ENCODE data around the gene PPP2R3C. TPM values are rescaled to one million over a fixed set of nuclear protein-coding genes. Genes with fewer than 3 reads are reported as not detected.

Gene PPP2R3C
- total RNA-seq (2014; rRNA removed; shearing (Covaris generic); ENCODE audit: low replicate concordance): 42.1 and 86.2 TPM in 2 replicates

- Histone ChIP-seq H3K4me3 (ENCODE audit: low read length) (peak within 1 kb of the TSS; percentile 76), H4K20me1 (ENCODE audit: insufficient read depth, low read depth, low read length) (no peaks in the 10 kb centered on the region), H3K9me3 (ENCODE audit: low read length) (no peaks in the 10 kb centered on the region), H2AFZ (ENCODE audit: low read length) (peak within 1 kb of the TSS; percentile 84), H3K79me2 (ENCODE audit: low read length) (peaks cover 77% of the 10 kb centered on the region), H3K4me1 (ENCODE audit: low read length) (peaks cover 30% of the 10 kb centered on the region), H3K9ac (ENCODE audit: low read length) (peak within 1 kb of the TSS; percentile 80), H3K9me2 (replicated peaks; ENCODE audit: insufficient read depth, low read length) (no peaks in the 10 kb centered on the region), H3K36me3 (ENCODE audit: insufficient read depth, low read length) (peaks cover 1% of the 10 kb centered on the region; the same call in 1 of the 2 replicates), H3K27me3 (ENCODE audit: low read length) (no peaks in the 10 kb centered on the region), H3K4me2 (ENCODE audit: low read depth, low read length, poor library complexity, severe bottlenecking) (peak within 1 kb of the TSS; percentile 90), H3K27ac (ENCODE audit: low read length) (peak within 1 kb of the TSS; percentile 86)
- DNase-seq: peak; percentile 99
Observed at GRCh38 chr14:35121887-35122695, at the start of gene PPP2R3C, which contains the start of gene PRORP. Gene PPP2R3C (minus strand): TSS chr14:35121990. CDS start chr14:35121959, 31 bp downstream. Gene PRORP (plus strand): TSS chr14:35122552. CDS start chr14:35123246, 694 bp downstream.

GRCh38 chr14:35167496-35167895, 45.7 kb upstream of the PPP2R3C start:
- no peak overlapping the region for H3K9ac ChIP-seq (ENCODE audit: low read length)

GRCh38 chr14:35164849-35165248, 43.1 kb upstream of the PPP2R3C start:
- Histone ChIP-seq H2AFZ (ENCODE audit: low read length) (no peak overlapping the region), H3K4me1 (ENCODE audit: low read length) (peaks cover 14% of the 10 kb centered on the region; the same call in 1 of the 2 replicates), H3K36me3 (ENCODE audit: insufficient read depth, low read length) (peaks cover 8% of the 10 kb centered on the region; the same call in 1 of the 2 replicates), H3K27ac (ENCODE audit: low read length) (no peak overlapping the region), H3K4me2 (ENCODE audit: low read depth, low read length, poor library complexity, severe bottlenecking) (no peak overlapping the region), H4K20me1 (ENCODE audit: insufficient read depth, low read depth, low read length) (no peaks in the 10 kb centered on the region), H3K79me2 (ENCODE audit: low read length) (peaks cover 69% of the 10 kb centered on the region), H3K27me3 (ENCODE audit: low read length) (no peaks in the 10 kb centered on the region), H3K9ac (ENCODE audit: low read length) (no peak overlapping the region), H3K9me2 (replicated peaks; ENCODE audit: insufficient read depth, low read length) (no peaks in the 10 kb centered on the region), H3K9me3 (ENCODE audit: low read length) (no peaks in the 10 kb centered on the region), H3K4me3 (ENCODE audit: low read length) (no peak overlapping the region)
- DNase-seq: no peak

More at GRCh38 chr14:35167496-35167895, 45.7 kb upstream of the PPP2R3C start:
- H3K79me2 ChIP-seq (ENCODE audit: low read length): peaks cover 62% of the 10 kb centered on the region
- H3K4me1 ChIP-seq (ENCODE audit: low read length): no peaks in the 10 kb centered on the region
- no peak for DNase-seq
- no peaks in the 10 kb centered on the region for H3K27me3 ChIP-seq (ENCODE audit: low read length)
- H3K4me3 ChIP-seq (ENCODE audit: low read length): no peak overlapping the region
- no peak overlapping the region for H3K27ac ChIP-seq (ENCODE audit: low read length)
- no peak overlapping the region for H2AFZ ChIP-seq (ENCODE audit: low read length)
- no peaks in the 10 kb centered on the region for H4K20me1 ChIP-seq (ENCODE audit: insufficient read depth, low read depth, low read length)
- H3K9me2 ChIP-seq (replicated peaks; ENCODE audit: insufficient read depth, low read length): no peaks in the 10 kb centered on the region
- no peak overlapping the region for H3K4me2 ChIP-seq (ENCODE audit: low read depth, low read length, poor library complexity, severe bottlenecking)
- H3K36me3 ChIP-seq (ENCODE audit: insufficient read depth, low read length): 0 out of 2 replicates have a peak, but pooled peaks cover 9% of the 10 kb centered on the region
- H3K9me3 ChIP-seq (ENCODE audit: low read length): no peaks in the 10 kb centered on the region

GRCh38 chr14:35163384-35163783, 41.6 kb upstream of the PPP2R3C start:
- peaks cover 73% of the 10 kb centered on the region for H3K79me2 ChIP-seq (ENCODE audit: low read length)
- H3K27ac ChIP-seq (ENCODE audit: low read length): no peak overlapping the region
- no peaks in the 10 kb centered on the region for H4K20me1 ChIP-seq (ENCODE audit: insufficient read depth, low read depth, low read length)
- H3K9me2 ChIP-seq (replicated peaks; ENCODE audit: insufficient read depth, low read length): no peaks in the 10 kb centered on the region
- no peaks in the 10 kb centered on the region for H3K9me3 ChIP-seq (ENCODE audit: low read length)
- peaks cover 5% of the 10 kb centered on the region; the same call in 1 of the 2 replicates for H3K36me3 ChIP-seq (ENCODE audit: insufficient read depth, low read length)
- H3K4me2 ChIP-seq (ENCODE audit: low read depth, low read length, poor library complexity, severe bottlenecking): no peak overlapping the region
- no peaks in the 10 kb centered on the region for H3K27me3 ChIP-seq (ENCODE audit: low read length)
- H2AFZ ChIP-seq (ENCODE audit: low read length): no peak overlapping the region
- H3K9ac ChIP-seq (ENCODE audit: low read length): no peak overlapping the region
- H3K4me1 ChIP-seq (ENCODE audit: low read length): peaks cover 15% of the 10 kb centered on the region; the same call in 1 of the 2 replicates
- no peak for DNase-seq
- no peak overlapping the region for H3K4me3 ChIP-seq (ENCODE audit: low read length)

GRCh38 chr14:35161231-35161630, 39.4 kb upstream of the PPP2R3C start:
- H3K27me3 ChIP-seq (ENCODE audit: low read length): no peaks in the 10 kb centered on the region
- no peak for DNase-seq
- no peak overlapping the region for H3K27ac ChIP-seq (ENCODE audit: low read length)

GRCh38 chr14:35159742-35160409, 38.1 kb upstream of the PPP2R3C start:
- no peak overlapping the region for H3K4me2 ChIP-seq (ENCODE audit: low read depth, low read length, poor library complexity, severe bottlenecking)
- no peaks in the 10 kb centered on the region for H4K20me1 ChIP-seq (ENCODE audit: insufficient read depth, low read depth, low read length)
- H3K79me2 ChIP-seq (ENCODE audit: low read length): peaks cover 87% of the 10 kb centered on the region
- H2AFZ ChIP-seq (ENCODE audit: low read length): no peak overlapping the region
- no peaks in the 10 kb centered on the region for H3K27me3 ChIP-seq (ENCODE audit: low read length)
- H3K4me3 ChIP-seq (ENCODE audit: low read length): no peak overlapping the region
- no peaks in the 10 kb centered on the region for H3K9me3 ChIP-seq (ENCODE audit: low read length)
- DNase-seq: no peak
- no peaks in the 10 kb centered on the region for H3K9me2 ChIP-seq (replicated peaks; ENCODE audit: insufficient read depth, low read length)
- no peak overlapping the region for H3K27ac ChIP-seq (ENCODE audit: low read length)
- H3K4me1 ChIP-seq (ENCODE audit: low read length): peaks cover 32% of the 10 kb centered on the region
- H3K36me3 ChIP-seq (ENCODE audit: insufficient read depth, low read length): no peaks in the 10 kb centered on the region; the same call in 1 of the 2 replicates
- H3K9ac ChIP-seq (ENCODE audit: low read length): no peak overlapping the region

More at GRCh38 chr14:35161231-35161630, 39.4 kb upstream of the PPP2R3C start:
- Histone ChIP-seq H3K9me3 (ENCODE audit: low read length) (no peaks in the 10 kb centered on the region), H4K20me1 (ENCODE audit: insufficient read depth, low read depth, low read length) (no peaks in the 10 kb centered on the region), H3K79me2 (ENCODE audit: low read length) (peaks cover 81% of the 10 kb centered on the region), H3K36me3 (ENCODE audit: insufficient read depth, low read length) (no peaks in the 10 kb centered on the region; the same call in 1 of the 2 replicates), H3K9ac (ENCODE audit: low read length) (no peak overlapping the region), H3K4me2 (ENCODE audit: low read depth, low read length, poor library complexity, severe bottlenecking) (no peak overlapping the region), H2AFZ (ENCODE audit: low read length) (no peak overlapping the region), H3K4me1 (ENCODE audit: low read length) (peaks cover 19% of the 10 kb centered on the region), H3K4me3 (ENCODE audit: low read length) (no peak overlapping the region), H3K9me2 (replicated peaks; ENCODE audit: insufficient read depth, low read length) (no peaks in the 10 kb centered on the region)

- H3K9me2 ChIP-seq (replicated peaks; ENCODE audit: insufficient read depth, low read length): no peaks in the 10 kb centered on the region
- peaks cover 87% of the 10 kb centered on the region for H3K79me2 ChIP-seq (ENCODE audit: low read length)
- H3K4me2 ChIP-seq (ENCODE audit: low read depth, low read length, poor library complexity, severe bottlenecking): no peak overlapping the region
- no peaks in the 10 kb centered on the region for H3K9me3 ChIP-seq (ENCODE audit: low read length)
- no peak overlapping the region for H2AFZ ChIP-seq (ENCODE audit: low read length)
- H3K9ac ChIP-seq (ENCODE audit: low read length): no peak overlapping the region
- H3K4me3 ChIP-seq (ENCODE audit: low read length): no peak overlapping the region
- no peak overlapping the region for H3K27ac ChIP-seq (ENCODE audit: low read length)
- H3K4me1 ChIP-seq (ENCODE audit: low read length): peaks cover 40% of the 10 kb centered on the region
- H4K20me1 ChIP-seq (ENCODE audit: insufficient read depth, low read depth, low read length): no peaks in the 10 kb centered on the region
- no peaks in the 10 kb centered on the region for H3K27me3 ChIP-seq (ENCODE audit: low read length)
- no peak for DNase-seq
- H3K36me3 ChIP-seq (ENCODE audit: insufficient read depth, low read length): no peaks in the 10 kb centered on the region; the same call in 1 of the 2 replicates
Observed at GRCh38 chr14:35158951-35159653, 37.3 kb upstream of the PPP2R3C start.

Measured in Karpas-422 (cell line).